Ascending aorta (tissue), 2 donors: ENCODE measurements around the gene ATG13. TPM values are rescaled to one million over a fixed set of nuclear protein-coding genes. Genes with fewer than 3 reads are reported as not detected.

Experiments
- DNase-seq, 2 donors: peaks; one replicate each; pipeline ENCODE4 v3.0.0-alpha.2; 2019; ENCODE audit warnings: low spot score in 2 of 2
- H3K27ac ChIP-seq, 2 donors: fragments of 200-600 bp; sonication (generic); one replicate each; pipeline ENCODE4 v1.5.1; 2016 to 2017; ENCODE audit warnings: mild to moderate bottlenecking in 1 of 2
- H3K27me3 ChIP-seq: fragments of 200-600 bp; sonication (generic); one replicate; pipeline ENCODE4 v1.5.1; 2017
- H3K36me3 ChIP-seq, 2 donors: fragments of 200-600 bp; sonication (generic); one replicate each; pipeline ENCODE4 v1.5.1; 2016
- H3K4me1 ChIP-seq, 2 donors: fragments of 200-600 bp; sonication (generic); one replicate each; pipeline ENCODE4 v1.5.1; 2016 to 2017; ENCODE audit warnings: mild to moderate bottlenecking in 1 of 2
- H3K4me3 ChIP-seq, 2 donors: fragments of 200-600 bp; sonication (generic); one replicate each; pipeline ENCODE4 v1.5.1; 2016 to 2017; ENCODE audit warnings: mild to moderate bottlenecking in 1 of 2
- H3K9me3 ChIP-seq, 2 donors: fragments of 200-600 bp; sonication (generic); one replicate each; pipeline ENCODE4 v1.5.1; 2016
- CTCF ChIP-seq, 3 experiments: fragments of 200-600 bp in 2 of 3; fragments of 450-650 bp in 1 of 3; sonication (generic) in 2 of 3; IDR thresholded peaks; one replicate each; pipeline ENCODE4 v1.5.1; 2016 to 2019; ENCODE audit warnings: antibody characterized with exemption in 3 of 3, mild to moderate bottlenecking in 1 of 3, moderate library complexity in 1 of 3
- intact Hi-C: fragments of 100-400 bp; cut with DNase I; formaldehyde crosslinking; loops from one replicate; pipeline ENCODE4 v1.15.1; 2023
- total RNA-seq: library from RNA; depleted of rRNA; stranded (reverse); fragments of >200 nt; gene quantifications from one replicate; pipeline ENCODE4 v1.1.0, GENCODE V29; 2016

Gene ATG13
- total RNA-seq, 1 donor from 2014 or later, result 208 TPM

GRCh38 chr11:46663277-46663940 lies 46.1 kb downstream of the ATG13 start:
- Histone ChIP-seq H3K27ac (peak overlapping the region in 1 of 2 donors; percentile 18), H3K36me3 (peaks cover 47 to 92% of the 10 kb centered on the region in 2 donors), H3K27me3 (no peaks in the 10 kb centered on the region), H3K4me1 (peaks cover 6 to 15% of the 10 kb centered on the region in 2 donors), H3K4me3 (no peak overlapping the region), H3K9me3 (no peaks in the 10 kb centered on the region)
- peak in 1 of 2 donors; percentile 40 for DNase-seq
- no peak for TF ChIP-seq CTCF (IDR thresholded peaks at IDR 0.05)
- intact Hi-C loops, result no loop called here

- Histone ChIP-seq H3K36me3 (peaks cover 51 to 92% of the 10 kb centered on the region in 2 donors), H3K27me3 (no peaks in the 10 kb centered on the region), H3K9me3 (no peaks in the 10 kb centered on the region), H3K4me1 (peaks cover 6 to 15% of the 10 kb centered on the region in 2 donors), H3K27ac (peak overlapping the region; percentile 60 to 66), H3K4me3 (no peak overlapping the region)
- intact Hi-C loops, result no loop called here
- DNase-seq, result peak in 1 of 2 donors; percentile 37
- no peak for TF ChIP-seq CTCF (IDR thresholded peaks at IDR 0.05)
These were observed 47.3 kb downstream of the ATG13 start for GRCh38 chr11:46664612-46665011.

GRCh38 chr11:46665356-46665755 lies 48.0 kb downstream of the ATG13 start:
- peaks cover 6 to 15% of the 10 kb centered on the region in 2 donors for H3K4me1 ChIP-seq
- peak overlapping the region; percentile 60 to 66 for H3K27ac ChIP-seq
- H3K4me3 ChIP-seq, result no peak overlapping the region
- intact Hi-C loops, result no loop called here
- no peak for TF ChIP-seq CTCF (IDR thresholded peaks at IDR 0.05)
- no peaks in the 10 kb centered on the region for H3K27me3 ChIP-seq
- no peak for DNase-seq
- H3K36me3 ChIP-seq, result peaks cover 49 to 92% of the 10 kb centered on the region in 2 donors
- no peaks in the 10 kb centered on the region for H3K9me3 ChIP-seq

- Histone ChIP-seq H3K36me3 (peaks cover 53 to 92% of the 10 kb centered on the region in 2 donors), H3K4me3 (no peak overlapping the region), H3K9me3 (no peaks in the 10 kb centered on the region), H3K27me3 (no peaks in the 10 kb centered on the region), H3K4me1 (peaks cover 6 to 15% of the 10 kb centered on the region in 2 donors), H3K27ac (peak overlapping the region; percentile 60 to 66)
- TF ChIP-seq CTCF (IDR thresholded peaks at IDR 0.05), result no peak
- intact Hi-C loops, result no loop called here
- no peak for DNase-seq
These were observed 49.2 kb downstream of the ATG13 start for GRCh38 chr11:46666516-46666915.

- H3K4me1 ChIP-seq, result peaks cover 6 to 15% of the 10 kb centered on the region in 2 donors
- H3K9me3 ChIP-seq, result no peaks in the 10 kb centered on the region
These were observed 49.7 kb downstream of the ATG13 start for GRCh38 chr11:46667043-46667481.

More at GRCh38 chr11:46667043-46667481, 49.7 kb downstream of the ATG13 start:
- Histone ChIP-seq H3K27ac (peak overlapping the region; percentile 60 to 66), H3K4me3 (no peak overlapping the region), H3K27me3 (no peaks in the 10 kb centered on the region), H3K36me3 (peaks cover 59 to 93% of the 10 kb centered on the region in 2 donors)
- no peak for TF ChIP-seq CTCF (IDR thresholded peaks at IDR 0.05)
- DNase-seq, result no peak
- intact Hi-C loops, result no loop called here
